HG02970 (cell line): ENCODE results near the gene CD74.

Experiments
- ATAC-seq: cut with Tn5 transposase; IDR thresholded peaks from one replicate; pipeline ENCODE4 v1.9.1; 2021; ENCODE audit warnings: mild to moderate bottlenecking, moderate library complexity, moderate number of reproducible peaks; ENCODE audit not compliant: unreplicated experiment, low FRiP score

Gene CD74

GRCh38 chr5:150411245-150411979 is 1.3 kb downstream of the CD74 start:
- ATAC-seq: no peak

- no peak for ATAC-seq
These were observed 2.0 kb downstream of the CD74 start for GRCh38 chr5:150410524-150411244.

- no peak for ATAC-seq
These were observed 2.8 kb downstream of the CD74 start for GRCh38 chr5:150409638-150410523.

- ATAC-seq: no peak
These were observed 4.3 kb downstream of the CD74 start for GRCh38 chr5:150408231-150408943.

GRCh38 chr5:150407096-150407720 is 5.5 kb downstream of the CD74 start:
- no peak for ATAC-seq

- no peak for ATAC-seq
These were observed 6.0 kb downstream of the CD74 start for GRCh38 chr5:150406723-150407095.

- ATAC-seq: no peak
These were observed 6.5 kb downstream of the CD74 start for GRCh38 chr5:150406103-150406722.

- ATAC-seq: no peak
These were observed 7.5 kb downstream of the CD74 start for GRCh38 chr5:150404941-150405816.

GRCh38 chr5:150404535-150404934 is 8.2 kb downstream of the CD74 start:
- no peak for ATAC-seq

GRCh38 chr5:150404121-150404520 is 8.6 kb downstream of the CD74 start:
- ATAC-seq: no peak

- ATAC-seq: no peak
These were observed 9.8 kb downstream of the CD74 start for GRCh38 chr5:150402901-150403342.

GRCh38 chr5:150402229-150402773 is 10.4 kb downstream of the CD74 start:
- ATAC-seq: no peak

- no peak for ATAC-seq
These were observed 11.1 kb downstream of the CD74 start for GRCh38 chr5:150401376-150402228.

- no peak for ATAC-seq
These were observed 11.7 kb downstream of the CD74 start for GRCh38 chr5:150401076-150401375.

GRCh38 chr5:150400316-150401075 is 12.2 kb downstream of the CD74 start:
- no peak for ATAC-seq

- ATAC-seq: no peak
These were observed 13.0 kb downstream of the CD74 start for GRCh38 chr5:150399524-150400211.
